HG03442 (cell line): ENCODE results near the gene JAML.

ENCODE experiments used
- ATAC-seq: cut with Tn5 transposase; IDR thresholded peaks from one replicate; pipeline ENCODE4 v1.9.1; 2021; ENCODE audit warnings: mild to moderate bottlenecking, moderate library complexity; ENCODE audit not compliant: unreplicated experiment

The JAML gene

GRCh38 chr11:118169300-118170140 lies 55.3 kb downstream of the JAML start:
- ATAC-seq, result no peak

GRCh38 chr11:118168751-118169150 lies 56.1 kb downstream of the JAML start:
- no peak for ATAC-seq

GRCh38 chr11:118168316-118168715 lies 56.5 kb downstream of the JAML start:
- no peak for ATAC-seq

- ATAC-seq, result no peak
These were observed 56.9 kb downstream of the JAML start for GRCh38 chr11:118167906-118168305.

GRCh38 chr11:118167253-118167652 lies 57.6 kb downstream of the JAML start:
- ATAC-seq, result no peak

GRCh38 chr11:118166641-118167040 lies 58.2 kb downstream of the JAML start:
- no peak for ATAC-seq

GRCh38 chr11:118164885-118165284 lies 59.9 kb downstream of the JAML start:
- no peak for ATAC-seq

- ATAC-seq, result no peak
These were observed 61.3 kb downstream of the JAML start for GRCh38 chr11:118163494-118163893.

- no peak for ATAC-seq
These were observed 62.0 kb downstream of the JAML start for GRCh38 chr11:118162846-118163245.

- no peak for ATAC-seq
These were observed 63.0 kb downstream of the JAML start for GRCh38 chr11:118161786-118162185.

- no peak for ATAC-seq
These were observed 67.5 kb downstream of the JAML start for GRCh38 chr11:118157186-118157895.

- no peak for ATAC-seq
These were observed 68.2 kb downstream of the JAML start for GRCh38 chr11:118156531-118157185.

GRCh38 chr11:118155776-118156530 lies 68.9 kb downstream of the JAML start:
- ATAC-seq, result no peak

- no peak for ATAC-seq
These were observed 70.2 kb downstream of the JAML start for GRCh38 chr11:118154641-118155040.

- no peak for ATAC-seq
These were observed 70.8 kb downstream of the JAML start for GRCh38 chr11:118153976-118154375.

GRCh38 chr11:118153516-118153915 lies 71.3 kb downstream of the JAML start:
- ATAC-seq, result no peak

GRCh38 chr11:118152552-118153471 lies 72.0 kb downstream of the JAML start, which contains the start of gene SCN4B:
TSS of gene SCN4B (minus strand) at chr11:118152823. CDS start at chr11:118152673, 150 bp downstream.
- ATAC-seq, result no peak

GRCh38 chr11:118152020-118152551 lies 72.7 kb downstream of the JAML start:
- no peak for ATAC-seq

- no peak for ATAC-seq
These were observed 73.4 kb downstream of the JAML start for GRCh38 chr11:118151431-118151830.

- no peak for ATAC-seq
These were observed 75.3 kb downstream of the JAML start for GRCh38 chr11:118149493-118149892.
